Memory B cell (primary cell): ENCODE results near the gene MEIS1.

Experiments
- ATAC-seq: fragments of 150-1000 bp; cut with Tn5 transposase; 2 replicates; pipeline ENCODE4 v1.10.0; 2021; ENCODE audit warnings: low read depth, mild to moderate bottlenecking, moderate library complexity
- DNase-seq, 2 donors: peaks; one replicate each; pipeline ENCODE4 v3.0.0; 2022; ENCODE audit warnings: low spot score in 2 of 2
- H3K27ac Mint-ChIP-seq: one replicate; pipeline ENCODE4 v1.8.0; 2022; ENCODE audit warnings: mild to moderate bottlenecking, moderate library complexity, mixed read lengths
- H3K27me3 Mint-ChIP-seq: one replicate; pipeline ENCODE4 v1.8.0; 2022; ENCODE audit warnings: mixed read lengths
- H3K36me3 Mint-ChIP-seq: one replicate; pipeline ENCODE4 v1.8.0; 2022; ENCODE audit warnings: mild to moderate bottlenecking, mixed read lengths
- H3K4me1 Mint-ChIP-seq: one replicate; pipeline ENCODE4 v1.8.0; 2022; ENCODE audit warnings: mixed read lengths
- H3K4me3 Mint-ChIP-seq: one replicate; pipeline ENCODE4 v1.8.0; 2022; ENCODE audit warnings: mild to moderate bottlenecking, moderate library complexity, mixed read lengths
- H3K9me3 Mint-ChIP-seq: one replicate; pipeline ENCODE4 v1.8.0; 2022; ENCODE audit warnings: mixed read lengths

MEIS1 gene

GRCh38 chr2:66547887-66548286 is 113.0 kb downstream of the MEIS1 start:
- DNase-seq (no peak), ATAC-seq (no peak)
- Mint-ChIP-seq H3K4me3 (no peak overlapping the region), H3K9me3 (no peaks in the 10 kb centered on the region), H3K27me3 (peaks cover 6% of the 10 kb centered on the region), H3K27ac (no peak overlapping the region), H3K36me3 (no peaks in the 10 kb centered on the region), H3K4me1 (no peaks in the 10 kb centered on the region)

- ATAC-seq (no peak), DNase-seq (no peak)
- Mint-ChIP-seq H3K9me3 (no peaks in the 10 kb centered on the region), H3K27me3 (peaks cover 6% of the 10 kb centered on the region), H3K27ac (no peak overlapping the region), H3K36me3 (no peaks in the 10 kb centered on the region), H3K4me1 (no peaks in the 10 kb centered on the region), H3K4me3 (no peak overlapping the region)
Measured at GRCh38 chr2:66548422-66548821, 113.5 kb downstream of the MEIS1 start.

DNA sequence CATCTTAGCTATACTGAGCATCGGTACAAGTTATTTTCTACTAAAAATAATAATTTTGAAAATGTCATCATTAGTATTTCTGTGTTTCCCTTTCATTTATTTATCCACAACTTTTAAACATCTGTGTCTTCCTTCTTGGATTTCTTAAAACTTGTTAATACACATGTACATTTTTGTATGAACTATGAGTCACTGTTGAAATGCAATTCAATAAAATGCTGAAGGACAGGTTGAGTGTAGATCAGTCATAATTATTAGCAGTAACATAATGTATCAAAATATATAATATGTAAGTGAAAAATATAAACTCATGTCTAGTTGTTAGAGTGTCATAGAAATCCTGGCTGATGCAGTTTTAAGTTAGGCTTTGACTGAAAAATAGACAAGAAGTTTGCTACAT is 115.9 kb downstream of the MEIS1 start:
- no peak for ATAC-seq
- H3K27me3 Mint-ChIP-seq = peaks cover 7% of the 10 kb centered on the region
- H3K4me3 Mint-ChIP-seq = no peak overlapping the region
- no peaks in the 10 kb centered on the region for H3K4me1 Mint-ChIP-seq
- DNase-seq = no peak
- no peaks in the 10 kb centered on the region for H3K9me3 Mint-ChIP-seq
- H3K27ac Mint-ChIP-seq = no peak overlapping the region
- no peaks in the 10 kb centered on the region for H3K36me3 Mint-ChIP-seq

GRCh38 chr2:66553370-66553769 is 118.4 kb downstream of the MEIS1 start:
- Mint-ChIP-seq H3K4me3 (no peak overlapping the region), H3K27me3 (peaks cover 5% of the 10 kb centered on the region), H3K36me3 (no peaks in the 10 kb centered on the region), H3K9me3 (no peaks in the 10 kb centered on the region), H3K4me1 (no peaks in the 10 kb centered on the region), H3K27ac (no peak overlapping the region)
- DNase-seq = no peak
- ATAC-seq = no peak

DNA sequence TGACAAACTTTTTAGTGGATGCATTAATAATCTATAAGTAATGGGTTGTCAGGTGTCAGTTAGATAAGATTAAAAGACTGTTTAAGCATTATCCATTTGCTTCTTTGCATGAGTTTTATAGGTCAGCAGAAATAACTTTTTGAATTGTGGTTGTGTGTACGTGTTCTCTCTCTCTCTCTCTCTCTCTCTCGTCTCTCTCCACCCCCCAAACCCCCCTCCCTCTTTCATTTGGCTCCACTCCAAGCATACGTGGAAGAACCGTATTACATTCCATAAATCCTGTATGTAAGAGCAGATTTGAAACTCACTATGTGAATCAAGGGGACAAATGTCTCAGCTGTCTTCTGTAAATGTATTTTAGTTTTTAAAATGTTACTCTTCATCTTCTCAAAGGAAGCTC is 120.2 kb downstream of the MEIS1 start:
- H3K4me1 Mint-ChIP-seq = no peaks in the 10 kb centered on the region
- no peak overlapping the region for H3K4me3 Mint-ChIP-seq
- H3K9me3 Mint-ChIP-seq = no peaks in the 10 kb centered on the region

DNA sequence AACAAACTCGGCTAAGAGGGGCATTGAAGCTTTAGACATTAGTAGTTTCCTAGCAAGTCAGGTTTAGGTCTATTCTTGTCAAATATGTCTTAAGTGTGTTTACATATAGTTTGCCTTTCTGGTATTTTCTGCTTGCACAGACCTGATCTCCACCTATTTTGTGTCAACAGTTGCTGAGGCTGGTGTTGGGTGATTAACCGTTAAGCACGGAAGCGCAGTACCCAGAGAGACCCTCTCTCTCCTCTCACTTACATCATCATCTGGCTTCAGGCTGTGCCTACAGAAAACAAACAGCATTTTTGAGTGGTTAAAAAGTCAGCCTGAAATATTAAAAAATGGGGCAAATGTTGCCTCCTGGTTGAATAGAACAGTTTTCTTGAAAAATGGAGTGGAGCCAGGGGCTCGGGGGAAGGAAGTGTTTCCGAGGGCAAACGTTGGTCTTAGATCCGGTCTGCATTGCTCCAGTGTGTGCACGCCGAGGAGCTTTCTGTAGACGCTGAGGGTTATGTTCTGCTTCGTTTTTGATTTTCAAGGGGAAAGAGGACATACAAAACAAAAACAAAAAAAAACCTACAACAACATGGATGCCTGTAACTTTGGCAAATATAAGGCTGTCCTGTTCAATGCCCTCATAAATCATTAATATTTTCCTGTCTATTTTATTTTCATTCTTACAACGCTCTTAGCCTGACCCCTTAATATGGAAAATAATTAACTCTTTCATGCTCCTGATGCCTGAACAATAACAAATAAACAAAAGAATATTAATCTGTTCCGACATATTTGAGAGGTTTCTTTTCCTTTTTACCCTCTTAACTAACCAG is 120.8 kb downstream of the MEIS1 start:
- Mint-ChIP-seq H3K9me3 (no peaks in the 10 kb centered on the region), H3K4me1 (no peaks in the 10 kb centered on the region), H3K27me3 (peaks cover 5% of the 10 kb centered on the region), H3K27ac (no peak overlapping the region), H3K36me3 (no peaks in the 10 kb centered on the region), H3K4me3 (peak overlapping the region; percentile 16)
- no peak for ATAC-seq
- no peak for DNase-seq

More for the DNA sequence above, 120.2 kb downstream of the MEIS1 start:
- ATAC-seq = no peak
- no peaks in the 10 kb centered on the region for H3K36me3 Mint-ChIP-seq
- DNase-seq = no peak
- H3K27me3 Mint-ChIP-seq = peaks cover 5% of the 10 kb centered on the region
- no peak overlapping the region for H3K27ac Mint-ChIP-seq

GRCh38 chr2:66559672-66560071 is 124.7 kb downstream of the MEIS1 start:
- Mint-ChIP-seq H3K27ac (no peak overlapping the region), H3K4me3 (no peak overlapping the region), H3K4me1 (no peaks in the 10 kb centered on the region), H3K9me3 (no peaks in the 10 kb centered on the region), H3K36me3 (no peaks in the 10 kb centered on the region), H3K27me3 (peaks cover 2% of the 10 kb centered on the region)
- DNase-seq = no peak
- no peak for ATAC-seq

DNA sequence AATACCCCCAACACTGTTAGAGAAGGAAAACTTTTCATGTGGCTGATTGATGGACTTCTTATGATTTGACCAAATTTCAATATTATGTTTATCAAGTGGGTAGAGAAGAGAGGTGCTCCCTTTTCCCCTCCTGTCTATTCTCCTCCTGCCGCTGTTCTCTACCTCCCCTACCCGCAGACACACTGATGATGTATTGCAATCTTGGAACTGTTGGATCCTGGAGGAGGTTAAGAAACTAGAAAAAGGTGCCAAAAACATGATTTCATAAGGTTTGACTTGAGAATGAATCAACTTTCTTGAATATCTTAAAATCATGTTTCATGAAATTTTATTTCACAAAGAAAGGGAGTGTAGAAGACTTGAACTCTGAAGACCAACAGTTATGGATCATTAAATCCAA is 125.8 kb downstream of the MEIS1 start:
- no peak overlapping the region for H3K27ac Mint-ChIP-seq
- H3K27me3 Mint-ChIP-seq = peaks cover 2% of the 10 kb centered on the region
- DNase-seq (no peak), ATAC-seq (no peak)
- no peaks in the 10 kb centered on the region for H3K9me3 Mint-ChIP-seq
- H3K4me3 Mint-ChIP-seq = no peak overlapping the region
- no peaks in the 10 kb centered on the region for H3K4me1 Mint-ChIP-seq
- H3K36me3 Mint-ChIP-seq = no peaks in the 10 kb centered on the region

GRCh38 chr2:66561645-66562303 is 126.8 kb downstream of the MEIS1 start:
- DNase-seq (no peak), ATAC-seq (no peak)
- no peak overlapping the region for H3K4me3 Mint-ChIP-seq
- no peaks in the 10 kb centered on the region for H3K9me3 Mint-ChIP-seq
- no peaks in the 10 kb centered on the region for H3K36me3 Mint-ChIP-seq
- peaks cover 2% of the 10 kb centered on the region for H3K27me3 Mint-ChIP-seq
- H3K4me1 Mint-ChIP-seq = no peaks in the 10 kb centered on the region
- no peak overlapping the region for H3K27ac Mint-ChIP-seq

- Mint-ChIP-seq H3K9me3 (no peaks in the 10 kb centered on the region), H3K27ac (no peak overlapping the region), H3K4me3 (no peak overlapping the region), H3K27me3 (peaks cover 1% of the 10 kb centered on the region), H3K4me1 (no peaks in the 10 kb centered on the region), H3K36me3 (no peaks in the 10 kb centered on the region)
- ATAC-seq (no peak), DNase-seq (no peak)
Measured at GRCh38 chr2:66562304-66562685, 127.4 kb downstream of the MEIS1 start.

DNA sequence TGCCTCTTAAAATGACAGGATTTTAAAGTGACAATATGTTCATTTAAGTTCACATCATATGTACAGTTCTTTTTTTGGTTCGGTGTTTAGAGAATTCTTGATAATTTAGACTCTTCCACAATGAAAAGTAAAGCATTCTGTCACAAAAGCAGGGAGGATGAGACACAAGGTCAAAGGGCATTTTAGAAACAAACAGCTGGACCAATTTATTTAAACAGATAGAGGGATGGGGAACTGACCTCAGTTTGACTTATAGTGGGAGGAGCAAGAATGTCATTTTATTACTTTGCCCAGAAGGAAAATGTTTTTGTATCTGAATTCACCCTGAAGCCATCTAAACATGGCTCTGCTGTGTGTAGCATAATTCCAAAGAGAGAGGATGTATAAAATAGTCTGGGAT is 128.5 kb downstream of the MEIS1 start:
- no peak overlapping the region for H3K4me3 Mint-ChIP-seq
- no peaks in the 10 kb centered on the region for H3K9me3 Mint-ChIP-seq
- no peak for DNase-seq
- H3K36me3 Mint-ChIP-seq = no peaks in the 10 kb centered on the region
- no peak for ATAC-seq
- no peak overlapping the region for H3K27ac Mint-ChIP-seq
- H3K27me3 Mint-ChIP-seq = no peaks in the 10 kb centered on the region
- no peaks in the 10 kb centered on the region for H3K4me1 Mint-ChIP-seq

DNA sequence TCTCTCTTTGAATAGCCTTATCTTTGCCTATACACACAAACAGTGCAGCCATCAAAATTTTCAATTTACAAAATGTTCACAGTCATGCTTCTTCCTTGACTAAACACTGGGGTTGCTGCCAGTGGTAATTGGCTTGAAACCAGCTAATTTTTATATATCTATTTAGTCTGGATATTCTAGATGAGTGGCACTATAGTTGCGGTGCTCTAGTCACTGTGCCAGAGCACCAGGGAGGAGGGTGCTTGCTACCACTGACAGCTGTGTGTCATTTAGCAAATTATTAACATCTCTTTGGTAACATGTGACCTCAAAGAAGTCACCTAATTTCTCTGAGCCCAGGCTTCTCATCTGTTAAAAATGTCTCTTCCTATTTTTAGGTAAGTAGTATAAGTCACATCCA is 130.4 kb downstream of the MEIS1 start:
- H3K36me3 Mint-ChIP-seq = no peaks in the 10 kb centered on the region
- ATAC-seq = no peak

GRCh38 chr2:66566726-66567399 is 131.9 kb downstream of the MEIS1 start:
- H3K27ac Mint-ChIP-seq = no peak overlapping the region
- ATAC-seq = no peak
- H3K36me3 Mint-ChIP-seq = no peaks in the 10 kb centered on the region
- H3K9me3 Mint-ChIP-seq = no peaks in the 10 kb centered on the region
- no peaks in the 10 kb centered on the region for H3K4me1 Mint-ChIP-seq
- H3K4me3 Mint-ChIP-seq = no peak overlapping the region
- no peak for DNase-seq
- peaks cover under 1% of the 10 kb centered on the region for H3K27me3 Mint-ChIP-seq

More for the DNA sequence above, 130.4 kb downstream of the MEIS1 start:
- Mint-ChIP-seq H3K27ac (no peak overlapping the region), H3K4me1 (no peaks in the 10 kb centered on the region), H3K4me3 (no peak overlapping the region), H3K27me3 (no peaks in the 10 kb centered on the region), H3K9me3 (no peaks in the 10 kb centered on the region)
- DNase-seq = no peak

DNA sequence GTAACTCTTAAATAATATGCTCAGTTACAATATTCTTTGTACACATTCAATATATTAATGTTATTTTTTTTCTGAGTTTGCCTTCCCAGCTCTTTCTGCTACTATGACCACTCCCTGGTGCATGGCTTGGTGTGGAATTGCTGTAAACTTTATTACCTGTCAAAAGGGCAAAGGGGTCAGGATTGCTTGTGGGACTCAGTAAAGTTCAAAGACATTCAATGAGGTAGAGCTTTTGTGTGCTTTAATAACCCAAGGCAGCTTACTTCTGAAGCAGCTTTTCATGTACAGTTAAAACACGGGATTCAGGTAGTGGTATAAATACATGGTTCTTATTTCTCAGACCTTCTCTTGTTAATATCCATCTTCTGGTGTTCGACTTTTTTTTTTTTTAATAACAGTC is 132.8 kb downstream of the MEIS1 start:
- H3K27ac Mint-ChIP-seq = no peak overlapping the region
- peaks cover 4% of the 10 kb centered on the region for H3K27me3 Mint-ChIP-seq
- no peaks in the 10 kb centered on the region for H3K9me3 Mint-ChIP-seq
- H3K4me1 Mint-ChIP-seq = no peaks in the 10 kb centered on the region
- DNase-seq (no peak), ATAC-seq (no peak)
- H3K36me3 Mint-ChIP-seq = no peaks in the 10 kb centered on the region
- no peak overlapping the region for H3K4me3 Mint-ChIP-seq
